CD4-positive, alpha-beta T cell (primary cell): ENCODE data around the gene FREM2. TPM values are rescaled to one million over a fixed set of nuclear protein-coding genes. Genes with fewer than 3 reads are reported as not detected.

Experiments used
- ATAC-seq: fragments of 200-7000 bp; cut with Tn5 transposase; one replicate; pipeline ENCODE4 v1.10.0; 2022; ENCODE audit warnings: mild to moderate bottlenecking; ENCODE audit not compliant: poor library complexity
- CTCF ChIA-PET: fragments of 350-600 bp; sonication (Branson Sonifier 250); formaldehyde crosslinking; loops from one replicate; lab custom pipeline; 2021; ENCODE audit warnings: antibody characterized with exemption, inconsistent platforms; lab: Charles Lee
- POLR2A ChIA-PET: fragments of 350-600 bp; sonication (Branson Sonifier 250); formaldehyde crosslinking; loops from one replicate; lab custom pipeline; 2021; ENCODE audit warnings: antibody characterized with exemption, inconsistent platforms; lab: Charles Lee
- DNase-seq, 14 experiments: peaks; one replicate each; pipeline ENCODE4 v3.0.0-alpha.2; 2013 to 2020; ENCODE audit warnings: mixed read lengths in 2 of 14
- H3K27ac ChIP-seq, 2 donors: one replicate each; pipeline versions ENCODE4 v1.5.1 to v1.7.0; 2013; ENCODE audit warnings: low read length in 2 of 2, low read depth in 1 of 2, mild to moderate bottlenecking in 1 of 2
- H3K27me3 ChIP-seq, 2 experiments: 1 replicate in 1 of 2; 2 replicates in 1 of 2; pipeline versions ENCODE4 v1.6.1 to v1.7.0; 2013; ENCODE audit warnings: low read length in 2 of 2, control low read depth in 1 of 2, mild to moderate bottlenecking in 1 of 2, moderate library complexity in 1 of 2; ENCODE audit not compliant: insufficient read depth in 2 of 2, control insufficient read depth in 1 of 2
- H3K36me3 ChIP-seq: one replicate; pipeline ENCODE4 v1.6.1; 2013; ENCODE audit warnings: low read length, control low read depth; ENCODE audit not compliant: insufficient read depth
- H3K4me1 ChIP-seq: one replicate; pipeline ENCODE4 v1.6.1; 2013; ENCODE audit warnings: low read length, control low read depth; ENCODE audit not compliant: insufficient read depth
- H3K4me3 ChIP-seq: one replicate; pipeline ENCODE4 v1.5.1; 2013; ENCODE audit warnings: mild to moderate bottlenecking, low read length, moderate library complexity
- H3K9me3 ChIP-seq, 2 experiments: 1 replicate in 1 of 2; 2 replicates in 1 of 2; pipeline versions ENCODE4 v1.6.1 to v1.7.0; 2013; ENCODE audit warnings: low read length in 2 of 2, mild to moderate bottlenecking in 2 of 2, control low read depth in 1 of 2, moderate library complexity in 1 of 2; ENCODE audit not compliant: control insufficient read depth in 1 of 2, insufficient read depth in 1 of 2
- H3K27ac Mint-ChIP-seq: one replicate; pipeline ENCODE4 v1.8.0; 2020; ENCODE audit warnings: mixed read lengths
- H3K27me3 Mint-ChIP-seq: one replicate; pipeline ENCODE4 v1.8.0; 2021; ENCODE audit warnings: mixed read lengths
- H3K36me3 Mint-ChIP-seq: one replicate; pipeline ENCODE4 v1.8.0; 2021; ENCODE audit warnings: low read depth, mixed read lengths
- H3K4me1 Mint-ChIP-seq: one replicate; pipeline ENCODE4 v1.8.0; 2021; ENCODE audit warnings: low read depth, mixed read lengths
- H3K4me3 Mint-ChIP-seq: one replicate; pipeline ENCODE4 v1.8.0; 2020; ENCODE audit warnings: mild to moderate bottlenecking, mixed read lengths
- H3K9me3 Mint-ChIP-seq: one replicate; pipeline ENCODE4 v1.8.0; 2020; ENCODE audit warnings: mixed read lengths
- CTCF ChIP-seq: fragments of 200-600 bp; IDR thresholded peaks from one replicate; pipeline ENCODE4 v1.8.0; 2022; ENCODE audit warnings: antibody characterized with exemption, mild to moderate bottlenecking
- intact Hi-C, 2 experiments: fragments of 100-400 bp; cut with DNase I in 1 of 2; cut with micrococcal nuclease in 1 of 2; formaldehyde crosslinking; loops; one replicate each; pipeline versions ENCODE4 v1.15.1 to v1.9.0; 2023 to 2025; cut with DNase I, micrococcal nuclease
- total RNA-seq, 174 experiments: library from RNA in 2 of 174; stranded (reverse) in 2 of 174; gene quantifications; one replicate each; pipeline ENCODE4 v1.2.3 and lab custom pipeline; 2021 to 2026

FREM2 gene
- total RNA-seq, 2 experiments from 2014 or later: not detected

GRCh38 chr13:38705365-38705764 lies 18.5 kb downstream of the FREM2 start:
- no peaks in the 10 kb centered on the region for H3K36me3 ChIP-seq
- H3K4me3 ChIP-seq: no peak overlapping the region
- no peaks in the 10 kb centered on the region for H3K27me3 ChIP-seq
- no peak overlapping the region for H3K27ac ChIP-seq
- H3K9me3 ChIP-seq: no peaks in the 10 kb centered on the region
- no peaks in the 10 kb centered on the region for H3K9me3 Mint-ChIP-seq
- ATAC-seq: no peak
- H3K4me3 Mint-ChIP-seq: no peak overlapping the region
- intact Hi-C loops: no loop called here
- no peak overlapping the region for H3K27ac Mint-ChIP-seq
- no peaks in the 10 kb centered on the region for H3K4me1 ChIP-seq
- H3K4me1 Mint-ChIP-seq: no peaks in the 10 kb centered on the region
- H3K27me3 Mint-ChIP-seq: peaks cover 4% of the 10 kb centered on the region
- CTCF ChIA-PET: interaction anchor here (0.6 kb wide), 1 partner anchor 161 kb away, joined by 3 read pairs; no protein-coding TSS in a partner anchor
- no peak for DNase-seq
- H3K36me3 Mint-ChIP-seq: no peaks in the 10 kb centered on the region
- POLR2A ChIA-PET: no interaction called here
- TF ChIP-seq CTCF: no peak

- Mint-ChIP-seq H3K9me3 (no peaks in the 10 kb centered on the region), H3K4me1 (no peaks in the 10 kb centered on the region), H3K27ac (no peak overlapping the region), H3K27me3 (peaks cover 4% of the 10 kb centered on the region), H3K4me3 (no peak overlapping the region), H3K36me3 (no peaks in the 10 kb centered on the region)
- Histone ChIP-seq H3K9me3 (no peaks in the 10 kb centered on the region), H3K27ac (no peak overlapping the region), H3K4me1 (no peaks in the 10 kb centered on the region), H3K36me3 (no peaks in the 10 kb centered on the region), H3K4me3 (no peak overlapping the region), H3K27me3 (no peaks in the 10 kb centered on the region)
- intact Hi-C loops: no loop called here
- ChIA-PET CTCF (no interaction called here), POLR2A (no interaction called here)
- no peak for TF ChIP-seq CTCF
- no peak for ATAC-seq
- DNase-seq: no peak
These were observed 20.6 kb downstream of the FREM2 start for GRCh38 chr13:38707460-38707859.

GRCh38 chr13:38713046-38713445 lies 26.2 kb downstream of the FREM2 start:
- H3K36me3 Mint-ChIP-seq: no peaks in the 10 kb centered on the region
- no peak for ATAC-seq
- no peak overlapping the region for H3K27ac Mint-ChIP-seq
- Histone ChIP-seq H3K27me3 (no peaks in the 10 kb centered on the region), H3K4me1 (no peaks in the 10 kb centered on the region), H3K9me3 (no peaks in the 10 kb centered on the region), H3K4me3 (no peak overlapping the region), H3K36me3 (no peaks in the 10 kb centered on the region), H3K27ac (no peak overlapping the region)
- no peaks in the 10 kb centered on the region for H3K9me3 Mint-ChIP-seq
- no peaks in the 10 kb centered on the region for H3K4me1 Mint-ChIP-seq
- intact Hi-C loops: no loop called here
- CTCF ChIA-PET: no interaction called here
- DNase-seq: no peak
- H3K4me3 Mint-ChIP-seq: no peak overlapping the region
- POLR2A ChIA-PET: no interaction called here
- no peak for TF ChIP-seq CTCF
- H3K27me3 Mint-ChIP-seq: peaks cover 4% of the 10 kb centered on the region
